ENCODE results near the gene GMPPA.

GMPPA gene

DNA sequence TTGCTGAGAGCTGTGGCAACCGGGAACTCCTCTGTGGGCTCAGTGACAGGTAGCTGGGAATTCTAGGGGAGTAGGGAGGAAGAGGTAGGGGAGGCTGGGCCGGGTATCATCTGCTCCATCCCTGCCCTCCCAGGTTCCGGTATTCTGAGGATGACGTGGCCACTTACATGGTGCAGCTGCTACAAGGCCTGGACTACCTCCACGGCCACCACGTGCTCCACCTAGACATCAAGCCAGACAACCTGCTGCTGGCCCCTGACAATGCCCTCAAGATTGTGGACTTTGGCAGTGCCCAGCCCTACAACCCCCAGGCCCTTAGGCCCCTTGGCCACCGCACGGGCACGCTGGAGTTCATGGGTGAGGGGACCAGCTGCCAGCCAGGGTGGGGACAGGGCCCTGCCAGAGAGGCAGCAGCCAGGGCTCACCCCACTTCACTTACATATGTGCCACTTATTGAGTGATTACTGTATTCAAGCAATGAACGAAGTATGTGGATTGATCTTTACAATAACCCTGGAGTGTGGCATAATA, 8.0 kb upstream of the GMPPA start:
- Histone ChIP-seq H3K9me3 (ENCODE audit: severe bottlenecking) (no peaks in the 10 kb centered on the region), H3K4me3 (ENCODE audit: low read depth, low read length) (no peak overlapping the region), H3K27ac (no peak overlapping the region), H3K36me3 (no peaks in the 10 kb centered on the region), H3K27me3 (ENCODE audit: insufficient read depth, low read depth, severe bottlenecking) (no peaks in the 10 kb centered on the region)
- DNase-seq, result no peak
- TF ChIP-seq, protein P1, sequence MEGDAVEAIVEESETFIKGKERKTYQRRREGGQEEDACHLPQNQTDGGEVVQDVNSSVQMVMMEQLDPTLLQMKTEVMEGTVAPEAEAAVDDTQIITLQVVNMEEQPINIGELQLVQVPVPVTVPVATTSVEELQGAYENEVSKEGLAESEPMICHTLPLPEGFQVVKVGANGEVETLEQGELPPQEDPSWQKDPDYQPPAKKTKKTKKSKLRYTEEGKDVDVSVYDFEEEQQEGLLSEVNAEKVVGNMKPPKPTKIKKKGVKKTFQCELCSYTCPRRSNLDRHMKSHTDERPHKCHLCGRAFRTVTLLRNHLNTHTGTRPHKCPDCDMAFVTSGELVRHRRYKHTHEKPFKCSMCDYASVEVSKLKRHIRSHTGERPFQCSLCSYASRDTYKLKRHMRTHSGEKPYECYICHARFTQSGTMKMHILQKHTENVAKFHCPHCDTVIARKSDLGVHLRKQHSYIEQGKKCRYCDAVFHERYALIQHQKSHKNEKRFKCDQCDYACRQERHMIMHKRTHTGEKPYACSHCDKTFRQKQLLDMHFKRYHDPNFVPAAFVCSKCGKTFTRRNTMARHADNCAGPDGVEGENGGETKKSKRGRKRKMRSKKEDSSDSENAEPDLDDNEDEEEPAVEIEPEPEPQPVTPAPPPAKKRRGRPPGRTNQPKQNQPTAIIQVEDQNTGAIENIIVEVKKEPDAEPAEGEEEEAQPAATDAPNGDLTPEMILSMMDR (IDR thresholded peaks at IDR 0.05; ENCODE audit: low read depth, low read length), result no peak

DNA sequence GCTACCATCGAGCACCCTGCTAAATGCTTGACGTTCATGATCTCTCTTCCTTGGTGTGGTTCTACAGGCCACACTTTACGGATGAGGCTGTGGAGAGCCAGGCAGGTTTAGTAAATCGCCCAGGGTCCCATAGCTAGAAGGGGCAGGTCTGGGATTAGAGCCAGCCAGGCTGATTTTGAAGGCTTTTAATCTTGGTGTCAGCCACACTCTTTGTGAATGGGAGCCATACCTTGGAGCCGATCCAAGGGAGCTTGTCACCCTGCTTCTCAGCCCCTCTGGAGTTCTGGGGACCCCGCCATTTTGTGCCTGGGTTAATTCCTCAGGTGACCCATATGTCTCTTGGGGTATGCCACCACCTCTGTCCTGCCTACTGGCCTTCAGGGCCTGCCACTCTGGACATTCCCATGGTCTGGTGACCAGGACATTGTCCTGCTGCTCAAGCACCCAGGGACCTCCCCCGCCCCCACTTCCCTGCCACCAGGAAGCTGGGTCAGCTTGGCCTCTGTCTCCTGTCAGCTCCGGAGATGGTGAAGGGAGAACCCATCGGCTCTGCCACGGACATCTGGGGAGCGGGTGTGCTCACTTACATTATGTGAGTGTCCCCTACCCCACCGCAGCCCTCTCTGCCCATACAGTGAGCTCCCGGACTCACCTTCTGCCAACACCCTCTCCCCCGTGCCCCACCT, 7.3 kb upstream of the GMPPA start:
- no peaks in the 10 kb centered on the region for H3K36me3 ChIP-seq
- no peaks in the 10 kb centered on the region for H3K27me3 ChIP-seq (ENCODE audit: insufficient read depth, low read depth, severe bottlenecking)

DNA sequence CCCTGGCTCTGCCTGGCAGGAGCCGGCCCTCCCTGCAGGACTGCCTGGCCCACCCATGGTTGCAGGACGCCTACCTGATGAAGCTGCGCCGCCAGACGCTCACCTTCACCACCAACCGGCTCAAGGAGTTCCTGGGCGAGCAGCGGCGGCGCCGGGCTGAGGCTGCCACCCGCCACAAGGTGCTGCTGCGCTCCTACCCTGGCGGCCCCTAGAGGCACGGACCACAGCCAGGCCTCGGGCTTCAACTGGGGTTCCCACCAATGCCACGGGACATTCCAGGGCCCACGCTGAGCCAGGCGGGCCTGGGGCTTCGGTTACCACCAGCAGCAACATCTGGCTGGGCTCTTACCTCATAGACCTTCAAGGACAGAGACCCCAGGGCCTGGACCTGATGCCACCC, 6.1 kb upstream of the GMPPA start:
- H3K4me3 ChIP-seq (ENCODE audit: low read depth, low read length), result no peak overlapping the region
- H3K27me3 ChIP-seq (ENCODE audit: insufficient read depth, low read depth, severe bottlenecking), result no peaks in the 10 kb centered on the region
- H3K27ac ChIP-seq, result no peak overlapping the region
- DNase-seq, result no peak
- H3K36me3 ChIP-seq, result no peaks in the 10 kb centered on the region
- TF ChIP-seq, protein P1 (IDR thresholded peaks at IDR 0.05; ENCODE audit: low read depth, low read length), result peak; percentile 41
- no peaks in the 10 kb centered on the region for H3K9me3 ChIP-seq (ENCODE audit: severe bottlenecking)

More for the DNA sequence above, 7.3 kb upstream of the GMPPA start:
- Histone ChIP-seq H3K27ac (no peak overlapping the region), H3K4me3 (ENCODE audit: low read depth, low read length) (no peak overlapping the region), H3K9me3 (ENCODE audit: severe bottlenecking) (no peaks in the 10 kb centered on the region)
- TF ChIP-seq, protein P1 (IDR thresholded peaks at IDR 0.05; ENCODE audit: low read depth, low read length), result no peak
- no peak for DNase-seq

DNA sequence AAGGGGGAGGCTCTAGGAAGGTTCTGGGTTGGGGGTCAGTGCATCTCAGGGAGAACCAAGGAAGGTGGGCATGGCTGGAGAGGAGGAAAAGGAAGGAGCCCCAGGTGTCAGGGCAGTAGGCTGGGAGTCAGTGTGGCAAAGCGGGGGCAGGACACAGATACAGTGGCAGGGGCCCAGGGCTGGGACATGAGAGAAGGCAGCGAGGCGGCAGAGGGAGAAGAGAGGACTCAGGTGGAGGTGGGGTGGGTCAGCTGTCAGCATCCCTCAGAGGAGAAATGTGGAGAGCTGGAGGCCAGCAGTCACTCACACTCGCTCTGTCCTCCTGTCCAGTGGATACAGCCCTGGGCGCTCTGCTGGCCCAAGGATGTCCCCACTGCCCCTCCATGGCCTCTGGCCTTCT, 5.6 kb upstream of the GMPPA start:
- TF ChIP-seq, protein P1 (IDR thresholded peaks at IDR 0.05; ENCODE audit: low read depth, low read length), result no peak
- no peaks in the 10 kb centered on the region for H3K9me3 ChIP-seq (ENCODE audit: severe bottlenecking)

DNA sequence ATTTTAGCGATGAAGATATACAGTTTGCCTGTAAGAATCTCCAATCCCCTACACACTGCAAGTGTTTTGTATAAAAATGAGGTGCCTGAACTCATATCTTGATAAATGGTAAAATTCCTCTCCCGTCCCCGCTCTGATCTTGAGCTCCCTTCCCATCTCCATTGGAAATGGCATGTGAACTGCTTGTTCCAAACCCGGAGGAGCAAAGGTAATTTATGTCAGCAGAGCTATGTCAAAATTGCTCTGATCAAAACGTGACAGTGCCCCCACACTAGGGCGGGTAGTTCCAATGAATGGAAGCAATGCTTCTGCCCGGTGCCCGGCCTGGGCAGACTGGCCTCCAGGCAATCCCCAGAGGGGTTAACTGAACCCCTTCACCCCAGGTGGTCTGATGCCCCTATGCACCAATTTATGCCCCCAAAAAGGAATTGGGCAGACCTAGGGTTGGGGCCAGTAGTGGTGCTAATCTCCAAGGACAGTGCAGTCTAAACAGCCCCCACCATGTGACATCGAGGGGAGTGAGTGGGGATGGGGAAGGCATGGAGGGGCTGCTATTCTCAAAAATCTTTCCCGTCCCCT, 3.6 kb upstream of the GMPPA start:
- H3K9me3 ChIP-seq (ENCODE audit: severe bottlenecking), result no peaks in the 10 kb centered on the region
- no peak for DNase-seq
- no peaks in the 10 kb centered on the region for H3K36me3 ChIP-seq
- TF ChIP-seq, protein P1 (IDR thresholded peaks at IDR 0.05; ENCODE audit: low read depth, low read length), result no peak
- no peaks in the 10 kb centered on the region for H3K27me3 ChIP-seq (ENCODE audit: insufficient read depth, low read depth, severe bottlenecking)
- H3K4me3 ChIP-seq (ENCODE audit: low read depth, low read length), result no peak overlapping the region
- H3K27ac ChIP-seq, result no peak overlapping the region

More for the DNA sequence above, 5.6 kb upstream of the GMPPA start:
- DNase-seq, result no peak
- H3K36me3 ChIP-seq, result no peaks in the 10 kb centered on the region
- H3K27me3 ChIP-seq (ENCODE audit: insufficient read depth, low read depth, severe bottlenecking), result no peaks in the 10 kb centered on the region
- H3K27ac ChIP-seq, result no peak overlapping the region
- H3K4me3 ChIP-seq (ENCODE audit: low read depth, low read length), result no peak overlapping the region

Measured in WERI-Rb-1 (cell line).